ENCODE data around the gene ASB1. TPM values are rescaled to one million over a fixed set of nuclear protein-coding genes. Genes with fewer than 3 reads are reported as not detected.

ASB1 gene
- total and polyA plus RNA-seq, 10 of the 15 experiments (the other 5 are each of a cell fraction or from before 2014, with no cell fraction given), result 5.2 to 31.2 (median 25.8) TPM

- Histone ChIP-seq H3K9ac (ENCODE audit: control insufficient read depth, insufficient read depth, low read length) (no peak overlapping the region), H3K4me1 (ENCODE audit: control insufficient read depth, insufficient read depth, low read length) (no peaks in the 10 kb centered on the region), H3K27me3 (replicated peaks in 1 of 2; ENCODE audit: control insufficient read depth in 2 of 2, insufficient read depth in 2 of 2, low read length in 1 of 2) (no peaks in the 10 kb centered on the region), H2AFZ (ENCODE audit: control insufficient read depth, low read depth, low read length) (no peak overlapping the region), H3K79me2 (ENCODE audit: control insufficient read depth, insufficient read depth, low read length) (no peaks in the 10 kb centered on the region), H3K4me2 (ENCODE audit: control insufficient read depth, insufficient read depth) (no peak overlapping the region), H3K4me3 (no peak overlapping the region), H4K20me1 (ENCODE audit: control insufficient read depth, insufficient read depth) (no peaks in the 10 kb centered on the region), H3K36me3 (ENCODE audit: control insufficient read depth in 2 of 2, insufficient read depth in 2 of 2, low read length in 1 of 2) (no peaks in the 10 kb centered on the region), H3K9me3 (replicated peaks; ENCODE audit: control insufficient read depth, insufficient read depth, low read length) (no peaks in the 10 kb centered on the region), H3K27ac (ENCODE audit: control insufficient read depth, insufficient read depth) (no peak overlapping the region)
- WGBS (ENCODE audit: insufficient coverage, insufficient replicate concordance, low lambda C conversion rate, missing lambda C conversion rate), result 87% methylated on average over 5 of the region's 5 CpGs
- CTCF ChIA-PET, result no interaction called here
- intact Hi-C loops (cut with micrococcal nuclease; ENCODE audit: unreplicated experiment) (no loop called here), in situ Hi-C loops (cut with MboI) (no loop called here)
- RAD21 ChIA-PET (ENCODE audit: unreplicated experiment), result no interaction called here
- POLR2A ChIA-PET, result no interaction called here
- no peak for FAIRE-seq
- DNase-seq (ENCODE audit: low read depth, low spot score), result no peak
- no peak for TF ChIP-seq NBN (IDR thresholded peaks at IDR 0.05)
- TF ChIP-seq BACH1 (IDR thresholded peaks at IDR 0.05; ENCODE audit: borderline replicate concordance), result no peak
- TF ChIP-seq ZNF622 (IDR thresholded peaks at IDR 0.05), result no peak
- TF ChIP-seq, protein P1, sequence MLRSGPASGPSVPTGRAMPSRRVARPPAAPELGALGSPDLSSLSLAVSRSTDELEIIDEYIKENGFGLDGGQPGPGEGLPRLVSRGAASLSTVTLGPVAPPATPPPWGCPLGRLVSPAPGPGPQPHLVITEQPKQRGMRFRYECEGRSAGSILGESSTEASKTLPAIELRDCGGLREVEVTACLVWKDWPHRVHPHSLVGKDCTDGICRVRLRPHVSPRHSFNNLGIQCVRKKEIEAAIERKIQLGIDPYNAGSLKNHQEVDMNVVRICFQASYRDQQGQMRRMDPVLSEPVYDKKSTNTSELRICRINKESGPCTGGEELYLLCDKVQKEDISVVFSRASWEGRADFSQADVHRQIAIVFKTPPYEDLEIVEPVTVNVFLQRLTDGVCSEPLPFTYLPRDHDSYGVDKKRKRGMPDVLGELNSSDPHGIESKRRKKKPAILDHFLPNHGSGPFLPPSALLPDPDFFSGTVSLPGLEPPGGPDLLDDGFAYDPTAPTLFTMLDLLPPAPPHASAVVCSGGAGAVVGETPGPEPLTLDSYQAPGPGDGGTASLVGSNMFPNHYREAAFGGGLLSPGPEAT (IDR thresholded peaks at IDR 0.05; ENCODE audit: low read depth), result no peak
- TF ChIP-seq RAD21 (IDR thresholded peaks at IDR 0.05; ENCODE audit: insufficient read depth, low read depth, low read length), result no peak
- TF ChIP-seq YY1 (IDR thresholded peaks at IDR 0.05; ENCODE audit: low read depth, low read length), result no peak
- TF ChIP-seq ZBED1 (IDR thresholded peaks at IDR 0.05; ENCODE audit: borderline replicate concordance), result no peak
- TF ChIP-seq KDM1A (IDR thresholded peaks at IDR 0.05; ENCODE audit: borderline replicate concordance), result no peak
- no peak for TF ChIP-seq ESRRA (IDR thresholded peaks at IDR 0.05; ENCODE audit: low read length)
- no peak for TF ChIP-seq SREBF2 (IDR thresholded peaks at IDR 0.05; ENCODE audit: low read length)
- no peak for TF ChIP-seq SUZ12 (IDR thresholded peaks at IDR 0.05; ENCODE audit: unreplicated experiment)
- TF ChIP-seq ZBTB11 (CRISPR knock-in tag; IDR thresholded peaks at IDR 0.05), result no peak
- SMC1A ChIA-PET (ENCODE audit: uncharacterized antibody, unreplicated experiment), result no interaction called here
- ATAC-seq, result no peak
- no TSS peak for BruUV-seq (replicated peaks)
Measured at GRCh38 chr2:238486123-238486848, 59.6 kb downstream of the ASB1 start.

Measured in GM12878 (cell line).